UCSD-AML1 (cell line): ENCODE data around the gene RIC1.
"Not testable (repeated sequence)": the region's sequence is repeated elsewhere in the genome, so short reads cannot be mapped to it uniquely, and the experiment has no call there.

ENCODE experiments used
- DNase-seq: peaks from one replicate; lab custom pipeline; 2025; ENCODE audit not compliant: unreplicated experiment; lab: John Stamatoyannopoulos, UW

Gene RIC1

GRCh38 chr9:5719100-5719926 lies 90.4 kb downstream of the RIC1 start:
- no peak for DNase-seq

- no peak for DNase-seq
Observed at GRCh38 chr9:5720151-5720550, 91.2 kb downstream of the RIC1 start.

- DNase-seq: no peak
Observed at GRCh38 chr9:5721279-5722087, 92.6 kb downstream of the RIC1 start.

GRCh38 chr9:5722679-5723078 lies 93.8 kb downstream of the RIC1 start:
- DNase-seq: not testable (repeated sequence)

GRCh38 chr9:5735072-5735471 lies 106.2 kb downstream of the RIC1 start:
- DNase-seq: no peak

GRCh38 chr9:5736563-5737346 lies 107.8 kb downstream of the RIC1 start:
- DNase-seq: no peak

GRCh38 chr9:5743109-5743508 lies 114.2 kb downstream of the RIC1 start:
- DNase-seq: no peak

- DNase-seq: no peak
Observed at GRCh38 chr9:5748438-5748837, 119.5 kb downstream of the RIC1 start.

- no peak for DNase-seq
Observed at GRCh38 chr9:5749306-5749705, 120.4 kb downstream of the RIC1 start.

- DNase-seq: no peak
Observed at GRCh38 chr9:5750569-5750968, 121.7 kb downstream of the RIC1 start.

- no peak for DNase-seq
Observed at GRCh38 chr9:5756633-5757032, 127.7 kb downstream of the RIC1 start.

GRCh38 chr9:5760338-5760737 lies 131.4 kb downstream of the RIC1 start:
- no peak for DNase-seq

- DNase-seq: no peak
Observed at GRCh38 chr9:5762421-5762820, 133.5 kb downstream of the RIC1 start.

GRCh38 chr9:5764130-5764868 lies 135.4 kb downstream of the RIC1 start:
- DNase-seq: no peak

- DNase-seq: no peak
Observed at GRCh38 chr9:5767968-5768932, 139.3 kb downstream of the RIC1 start.

- DNase-seq: no peak
Observed at GRCh38 chr9:5773324-5773999, 144.6 kb downstream of the RIC1 start.

- no peak for DNase-seq
Observed at GRCh38 chr9:5778805-5779204, 149.9 kb downstream of the RIC1 start.

- not testable (repeated sequence) for DNase-seq
Observed at GRCh38 chr9:5779705-5780218, 150.9 kb downstream of the RIC1 start.

- not testable (repeated sequence) for DNase-seq
Observed at GRCh38 chr9:5783420-5783819, 154.5 kb downstream of the RIC1 start.
